ENCODE data around the gene PPP3CA.

- TF ChIP-seq CTCF (conservative IDR thresholded peaks at IDR 0.05 in 1 of 2, IDR thresholded peaks at IDR 0.05 in 1 of 2; ENCODE audit: low read depth in 1 of 2, low read length in 2 of 2), result no peak
- TF ChIP-seq EZH2 (IDR thresholded peaks at IDR 0.05; ENCODE audit: low read length, missing control alignments), result no peak
Observed at GRCh38 chr4:101005659-101006058, 341.7 kb downstream of the PPP3CA start.
